Measurements from ENCODE around the gene VAX1. TPM values are rescaled to one million over a fixed set of nuclear protein-coding genes. Genes with fewer than 3 reads are reported as not detected.
A peak's percentile ranks its signal among the peaks of the same experiment; 100 is the strongest.

The VAX1 gene
- total RNA-seq, 1 experiment from 2014 or later: 0.04 TPM

DNA sequence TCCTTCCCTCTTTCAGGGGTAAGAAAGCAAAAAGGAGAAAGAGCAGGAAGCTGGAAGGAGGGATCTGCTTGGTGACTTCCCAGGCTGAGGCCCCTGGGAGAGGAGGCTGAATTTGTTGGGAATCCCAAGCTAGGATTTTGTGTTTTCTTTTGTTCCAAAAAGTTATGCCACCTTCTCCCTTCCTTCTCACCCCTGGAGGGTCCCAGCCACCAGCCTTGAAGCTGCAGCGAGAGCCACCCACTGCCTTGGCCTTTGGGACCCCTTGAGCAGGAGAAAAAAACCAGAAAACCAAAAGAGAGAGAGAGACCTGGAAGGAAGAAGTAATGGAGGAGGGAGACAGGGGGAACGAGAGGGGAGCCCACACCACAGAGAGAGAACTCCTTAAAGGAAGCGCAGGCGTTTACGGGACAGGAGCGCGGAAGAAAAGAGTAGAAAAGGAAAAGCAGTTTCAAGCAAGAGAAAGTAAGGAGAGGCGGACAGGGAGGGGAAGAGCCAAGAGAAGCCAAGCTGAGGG is 7.2 kb downstream of the VAX1 start:
- Mint-ChIP-seq H3K27ac (no peak overlapping the region), H3K36me3 (no peaks in the 10 kb centered on the region; the same call in 1 of the 2 replicates), H3K9me3 (no peaks in the 10 kb centered on the region), H3K4me3 (peak overlapping the region; percentile 54), H3K4me1 (peaks cover 49% of the 10 kb centered on the region), H3K27me3 (ENCODE audit: low read depth) (peaks cover 95% of the 10 kb centered on the region)
- CTCF ChIA-PET: interaction anchor here (0.9 to 3.9 kb wide), 8 partner anchors 18 to 334 kb away, joined by 3 to 43 read pairs (median 10); no protein-coding TSS in a partner anchor
- POLR2A ChIA-PET: no interaction called here
- DNase-seq (ENCODE audit: low spot score): no peak
- no peak for TF ChIP-seq SP1 (CRISPR knock-in tag; conservative IDR thresholded peaks at IDR 0.05)
- TF ChIP-seq, protein P1, sequence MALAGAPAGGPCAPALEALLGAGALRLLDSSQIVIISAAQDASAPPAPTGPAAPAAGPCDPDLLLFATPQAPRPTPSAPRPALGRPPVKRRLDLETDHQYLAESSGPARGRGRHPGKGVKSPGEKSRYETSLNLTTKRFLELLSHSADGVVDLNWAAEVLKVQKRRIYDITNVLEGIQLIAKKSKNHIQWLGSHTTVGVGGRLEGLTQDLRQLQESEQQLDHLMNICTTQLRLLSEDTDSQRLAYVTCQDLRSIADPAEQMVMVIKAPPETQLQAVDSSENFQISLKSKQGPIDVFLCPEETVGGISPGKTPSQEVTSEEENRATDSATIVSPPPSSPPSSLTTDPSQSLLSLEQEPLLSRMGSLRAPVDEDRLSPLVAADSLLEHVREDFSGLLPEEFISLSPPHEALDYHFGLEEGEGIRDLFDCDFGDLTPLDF (CRISPR knock-in tag; IDR thresholded peaks at IDR 0.05): no peak
- TF ChIP-seq JAZF1 (CRISPR knock-in tag; IDR thresholded peaks at IDR 0.05): no peak
- no peak for TF ChIP-seq ZNF121 (CRISPR knock-in tag; IDR thresholded peaks at IDR 0.05)
- TF ChIP-seq, protein P2, sequence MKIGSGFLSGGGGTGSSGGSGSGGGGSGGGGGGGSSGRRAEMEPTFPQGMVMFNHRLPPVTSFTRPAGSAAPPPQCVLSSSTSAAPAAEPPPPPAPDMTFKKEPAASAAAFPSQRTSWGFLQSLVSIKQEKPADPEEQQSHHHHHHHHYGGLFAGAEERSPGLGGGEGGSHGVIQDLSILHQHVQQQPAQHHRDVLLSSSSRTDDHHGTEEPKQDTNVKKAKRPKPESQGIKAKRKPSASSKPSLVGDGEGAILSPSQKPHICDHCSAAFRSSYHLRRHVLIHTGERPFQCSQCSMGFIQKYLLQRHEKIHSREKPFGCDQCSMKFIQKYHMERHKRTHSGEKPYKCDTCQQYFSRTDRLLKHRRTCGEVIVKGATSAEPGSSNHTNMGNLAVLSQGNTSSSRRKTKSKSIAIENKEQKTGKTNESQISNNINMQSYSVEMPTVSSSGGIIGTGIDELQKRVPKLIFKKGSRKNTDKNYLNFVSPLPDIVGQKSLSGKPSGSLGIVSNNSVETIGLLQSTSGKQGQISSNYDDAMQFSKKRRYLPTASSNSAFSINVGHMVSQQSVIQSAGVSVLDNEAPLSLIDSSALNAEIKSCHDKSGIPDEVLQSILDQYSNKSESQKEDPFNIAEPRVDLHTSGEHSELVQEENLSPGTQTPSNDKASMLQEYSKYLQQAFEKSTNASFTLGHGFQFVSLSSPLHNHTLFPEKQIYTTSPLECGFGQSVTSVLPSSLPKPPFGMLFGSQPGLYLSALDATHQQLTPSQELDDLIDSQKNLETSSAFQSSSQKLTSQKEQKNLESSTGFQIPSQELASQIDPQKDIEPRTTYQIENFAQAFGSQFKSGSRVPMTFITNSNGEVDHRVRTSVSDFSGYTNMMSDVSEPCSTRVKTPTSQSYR (CRISPR knock-in tag; IDR thresholded peaks at IDR 0.05): no peak
- no peak for TF ChIP-seq ZNF396 (CRISPR knock-in tag; IDR thresholded peaks at IDR 0.05; ENCODE audit: borderline replicate concordance)
- TF ChIP-seq RELA (CRISPR knock-in tag; IDR thresholded peaks at IDR 0.05; ENCODE audit: borderline replicate concordance): no peak
- TF ChIP-seq EMX1 (CRISPR knock-in tag; IDR thresholded peaks at IDR 0.05): no peak
- no peak for TF ChIP-seq ZNF317 (CRISPR knock-in tag; IDR thresholded peaks at IDR 0.05; ENCODE audit: borderline replicate concordance, low read depth)
- TF ChIP-seq, protein P3, sequence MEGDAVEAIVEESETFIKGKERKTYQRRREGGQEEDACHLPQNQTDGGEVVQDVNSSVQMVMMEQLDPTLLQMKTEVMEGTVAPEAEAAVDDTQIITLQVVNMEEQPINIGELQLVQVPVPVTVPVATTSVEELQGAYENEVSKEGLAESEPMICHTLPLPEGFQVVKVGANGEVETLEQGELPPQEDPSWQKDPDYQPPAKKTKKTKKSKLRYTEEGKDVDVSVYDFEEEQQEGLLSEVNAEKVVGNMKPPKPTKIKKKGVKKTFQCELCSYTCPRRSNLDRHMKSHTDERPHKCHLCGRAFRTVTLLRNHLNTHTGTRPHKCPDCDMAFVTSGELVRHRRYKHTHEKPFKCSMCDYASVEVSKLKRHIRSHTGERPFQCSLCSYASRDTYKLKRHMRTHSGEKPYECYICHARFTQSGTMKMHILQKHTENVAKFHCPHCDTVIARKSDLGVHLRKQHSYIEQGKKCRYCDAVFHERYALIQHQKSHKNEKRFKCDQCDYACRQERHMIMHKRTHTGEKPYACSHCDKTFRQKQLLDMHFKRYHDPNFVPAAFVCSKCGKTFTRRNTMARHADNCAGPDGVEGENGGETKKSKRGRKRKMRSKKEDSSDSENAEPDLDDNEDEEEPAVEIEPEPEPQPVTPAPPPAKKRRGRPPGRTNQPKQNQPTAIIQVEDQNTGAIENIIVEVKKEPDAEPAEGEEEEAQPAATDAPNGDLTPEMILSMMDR (IDR thresholded peaks at IDR 0.05): no peak
- no peak for TF ChIP-seq OVOL2 (CRISPR knock-in tag; IDR thresholded peaks at IDR 0.05; ENCODE audit: borderline replicate concordance)
- no peak for TF ChIP-seq ZNF423 (CRISPR knock-in tag; IDR thresholded peaks at IDR 0.05)
- no peak; the same call in 1 of the 2 replicates for ATAC-seq

DNA sequence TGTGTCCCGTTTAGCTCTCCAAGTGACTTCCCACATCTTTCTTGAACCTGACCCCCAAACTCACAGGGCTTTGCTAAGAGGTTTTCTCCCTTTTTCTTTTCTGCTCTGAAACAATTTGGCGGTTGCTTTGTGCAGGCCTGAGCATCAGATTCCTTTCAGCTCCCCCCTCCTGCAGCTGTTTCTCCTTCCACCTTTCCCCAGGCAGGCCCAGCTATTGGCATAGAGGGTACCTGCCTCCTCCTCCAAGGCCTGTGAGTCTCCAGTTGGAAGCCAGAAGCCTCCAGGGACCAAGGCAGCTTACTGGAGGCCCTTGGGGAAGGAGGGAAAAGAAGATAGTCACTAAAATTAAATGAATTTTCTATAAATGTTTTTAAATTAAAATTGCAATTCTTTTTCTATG is 7.7 kb downstream of the VAX1 start:
- H3K4me1 Mint-ChIP-seq: peaks cover 43% of the 10 kb centered on the region
- no peaks in the 10 kb centered on the region for H3K9me3 Mint-ChIP-seq
- ChIA-PET CTCF (interaction anchor here (0.6 to 3.9 kb wide), 9 partner anchors 8 to 334 kb away, joined by 3 to 43 read pairs (median 7); no protein-coding TSS in a partner anchor), POLR2A (no interaction called here)
- DNase-seq (ENCODE audit: low spot score) (no peak), ATAC-seq (no peak)
- peaks cover 95% of the 10 kb centered on the region for H3K27me3 Mint-ChIP-seq (ENCODE audit: low read depth)
- H3K4me3 Mint-ChIP-seq: no peak overlapping the region
- no peak overlapping the region for H3K27ac Mint-ChIP-seq
- no peaks in the 10 kb centered on the region; the same call in 1 of the 2 replicates for H3K36me3 Mint-ChIP-seq
- TF ChIP-seq, protein P4, sequence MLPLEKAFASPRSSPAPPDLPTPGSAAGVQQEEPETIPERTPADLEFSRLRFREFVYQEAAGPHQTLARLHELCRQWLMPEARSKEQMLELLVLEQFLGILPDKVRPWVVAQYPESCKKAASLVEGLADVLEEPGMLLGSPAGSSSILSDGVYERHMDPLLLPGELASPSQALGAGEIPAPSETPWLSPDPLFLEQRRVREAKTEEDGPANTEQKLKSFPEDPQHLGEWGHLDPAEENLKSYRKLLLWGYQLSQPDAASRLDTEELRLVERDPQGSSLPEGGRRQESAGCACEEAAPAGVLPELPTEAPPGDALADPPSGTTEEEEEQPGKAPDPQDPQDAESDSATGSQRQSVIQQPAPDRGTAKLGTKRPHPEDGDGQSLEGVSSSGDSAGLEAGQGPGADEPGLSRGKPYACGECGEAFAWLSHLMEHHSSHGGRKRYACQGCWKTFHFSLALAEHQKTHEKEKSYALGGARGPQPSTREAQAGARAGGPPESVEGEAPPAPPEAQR (CRISPR knock-in tag; IDR thresholded peaks at IDR 0.05): no peak
- TF ChIP-seq, protein P5, sequence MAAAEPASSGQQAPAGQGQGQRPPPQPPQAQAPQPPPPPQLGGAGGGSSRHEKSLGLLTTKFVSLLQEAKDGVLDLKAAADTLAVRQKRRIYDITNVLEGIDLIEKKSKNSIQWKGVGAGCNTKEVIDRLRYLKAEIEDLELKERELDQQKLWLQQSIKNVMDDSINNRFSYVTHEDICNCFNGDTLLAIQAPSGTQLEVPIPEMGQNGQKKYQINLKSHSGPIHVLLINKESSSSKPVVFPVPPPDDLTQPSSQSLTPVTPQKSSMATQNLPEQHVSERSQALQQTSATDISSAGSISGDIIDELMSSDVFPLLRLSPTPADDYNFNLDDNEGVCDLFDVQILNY (CRISPR knock-in tag; IDR thresholded peaks at IDR 0.05): no peak
- TF ChIP-seq ESRRA (CRISPR knock-in tag; IDR thresholded peaks at IDR 0.05; ENCODE audit: borderline replicate concordance) (no peak), TEAD4 (CRISPR knock-in tag; IDR thresholded peaks at IDR 0.05) (no peak), ZNF138 (CRISPR knock-in tag; conservative IDR thresholded peaks at IDR 0.05) (no peak), SOX15 (CRISPR knock-in tag; IDR thresholded peaks at IDR 0.05) (no peak), IRF2 (CRISPR knock-in tag; IDR thresholded peaks at IDR 0.05; ENCODE audit: borderline replicate concordance, low read depth) (no peak), ATF1 (CRISPR knock-in tag; IDR thresholded peaks at IDR 0.05) (no peak), NR1H2 (CRISPR knock-in tag; IDR thresholded peaks at IDR 0.05) (no peak), ZNF396 (CRISPR knock-in tag; IDR thresholded peaks at IDR 0.05; ENCODE audit: borderline replicate concordance) (no peak), ZNF263 (CRISPR knock-in tag; IDR thresholded peaks at IDR 0.05; ENCODE audit: low read depth) (no peak), SMAD3 (CRISPR knock-in tag; IDR thresholded peaks at IDR 0.05; ENCODE audit: borderline replicate concordance) (no peak)
- TF ChIP-seq, protein P6, sequence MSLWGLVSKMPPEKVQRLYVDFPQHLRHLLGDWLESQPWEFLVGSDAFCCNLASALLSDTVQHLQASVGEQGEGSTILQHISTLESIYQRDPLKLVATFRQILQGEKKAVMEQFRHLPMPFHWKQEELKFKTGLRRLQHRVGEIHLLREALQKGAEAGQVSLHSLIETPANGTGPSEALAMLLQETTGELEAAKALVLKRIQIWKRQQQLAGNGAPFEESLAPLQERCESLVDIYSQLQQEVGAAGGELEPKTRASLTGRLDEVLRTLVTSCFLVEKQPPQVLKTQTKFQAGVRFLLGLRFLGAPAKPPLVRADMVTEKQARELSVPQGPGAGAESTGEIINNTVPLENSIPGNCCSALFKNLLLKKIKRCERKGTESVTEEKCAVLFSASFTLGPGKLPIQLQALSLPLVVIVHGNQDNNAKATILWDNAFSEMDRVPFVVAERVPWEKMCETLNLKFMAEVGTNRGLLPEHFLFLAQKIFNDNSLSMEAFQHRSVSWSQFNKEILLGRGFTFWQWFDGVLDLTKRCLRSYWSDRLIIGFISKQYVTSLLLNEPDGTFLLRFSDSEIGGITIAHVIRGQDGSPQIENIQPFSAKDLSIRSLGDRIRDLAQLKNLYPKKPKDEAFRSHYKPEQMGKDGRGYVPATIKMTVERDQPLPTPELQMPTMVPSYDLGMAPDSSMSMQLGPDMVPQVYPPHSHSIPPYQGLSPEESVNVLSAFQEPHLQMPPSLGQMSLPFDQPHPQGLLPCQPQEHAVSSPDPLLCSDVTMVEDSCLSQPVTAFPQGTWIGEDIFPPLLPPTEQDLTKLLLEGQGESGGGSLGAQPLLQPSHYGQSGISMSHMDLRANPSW (CRISPR knock-in tag; conservative IDR thresholded peaks at IDR 0.05; ENCODE audit: low read depth): no peak
- TF ChIP-seq, protein P7, sequence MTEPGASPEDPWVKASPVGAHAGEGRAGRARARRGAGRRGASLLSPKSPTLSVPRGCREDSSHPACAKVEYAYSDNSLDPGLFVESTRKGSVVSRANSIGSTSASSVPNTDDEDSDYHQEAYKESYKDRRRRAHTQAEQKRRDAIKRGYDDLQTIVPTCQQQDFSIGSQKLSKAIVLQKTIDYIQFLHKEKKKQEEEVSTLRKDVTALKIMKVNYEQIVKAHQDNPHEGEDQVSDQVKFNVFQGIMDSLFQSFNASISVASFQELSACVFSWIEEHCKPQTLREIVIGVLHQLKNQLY (CRISPR knock-in tag; IDR thresholded peaks at IDR 0.05): no peak

All from WTC11 (cell line).